Nephron (organoid): ENCODE measurements around the gene E2F4.

Experiments
- H3K27ac Mint-ChIP-seq, 3 experiments: 2 replicates each; pipeline ENCODE4 v1.8.0; 2020; ENCODE audit warnings: mixed read lengths in 3 of 3, mild to moderate bottlenecking in 2 of 3, moderate library complexity in 1 of 3
- H3K27me3 Mint-ChIP-seq: 2 replicates; pipeline ENCODE4 v1.8.0; 2021; ENCODE audit warnings: low read depth, mild to moderate bottlenecking, moderate library complexity, mixed read lengths
- H3K36me3 Mint-ChIP-seq: 2 replicates; pipeline ENCODE4 v1.8.0; 2020; ENCODE audit warnings: low read depth, mixed read lengths
- H3K4me1 Mint-ChIP-seq: 2 replicates; pipeline ENCODE4 v1.8.0; 2020; ENCODE audit warnings: mixed read lengths
- H3K4me3 Mint-ChIP-seq, 3 experiments: 2 replicates each; pipeline ENCODE4 v1.8.0; 2020; ENCODE audit warnings: mild to moderate bottlenecking in 3 of 3, mixed read lengths in 3 of 3, moderate library complexity in 2 of 3
- H3K9me3 Mint-ChIP-seq: 2 replicates; pipeline ENCODE4 v1.8.0; 2020; ENCODE audit warnings: mixed read lengths
- TF ChIP-seq, protein P1 (sequence below), 3 experiments: fragments of 200-600 bp; sonication (generic); IDR thresholded peaks; one replicate each; pipeline ENCODE4 v1.5.0; 2021; ENCODE audit warnings: antibody characterized with exemption in 3 of 3; ENCODE audit not compliant: unreplicated experiment in 3 of 3

Gene E2F4

DNA sequence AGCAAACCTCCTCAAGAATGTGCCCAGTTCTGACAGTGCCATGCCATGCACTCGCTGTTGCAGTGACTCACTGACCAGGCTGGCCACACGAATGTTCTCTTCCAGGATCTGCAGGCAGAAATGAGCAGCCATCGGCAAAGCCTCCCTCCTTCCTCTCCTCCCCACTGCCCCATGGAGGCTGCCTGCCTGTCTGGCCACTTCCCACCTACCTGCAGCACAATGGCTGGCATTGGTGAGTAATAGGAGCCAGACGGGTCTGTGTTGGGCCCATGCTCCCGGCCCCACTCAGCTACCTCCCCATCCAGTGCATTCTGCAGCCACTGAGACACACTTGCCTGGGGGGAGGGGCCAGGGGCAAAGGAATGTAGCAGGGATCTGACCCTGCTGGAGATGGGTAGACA is 5.4 kb upstream of the E2F4 start:
- TF ChIP-seq, protein P1, sequence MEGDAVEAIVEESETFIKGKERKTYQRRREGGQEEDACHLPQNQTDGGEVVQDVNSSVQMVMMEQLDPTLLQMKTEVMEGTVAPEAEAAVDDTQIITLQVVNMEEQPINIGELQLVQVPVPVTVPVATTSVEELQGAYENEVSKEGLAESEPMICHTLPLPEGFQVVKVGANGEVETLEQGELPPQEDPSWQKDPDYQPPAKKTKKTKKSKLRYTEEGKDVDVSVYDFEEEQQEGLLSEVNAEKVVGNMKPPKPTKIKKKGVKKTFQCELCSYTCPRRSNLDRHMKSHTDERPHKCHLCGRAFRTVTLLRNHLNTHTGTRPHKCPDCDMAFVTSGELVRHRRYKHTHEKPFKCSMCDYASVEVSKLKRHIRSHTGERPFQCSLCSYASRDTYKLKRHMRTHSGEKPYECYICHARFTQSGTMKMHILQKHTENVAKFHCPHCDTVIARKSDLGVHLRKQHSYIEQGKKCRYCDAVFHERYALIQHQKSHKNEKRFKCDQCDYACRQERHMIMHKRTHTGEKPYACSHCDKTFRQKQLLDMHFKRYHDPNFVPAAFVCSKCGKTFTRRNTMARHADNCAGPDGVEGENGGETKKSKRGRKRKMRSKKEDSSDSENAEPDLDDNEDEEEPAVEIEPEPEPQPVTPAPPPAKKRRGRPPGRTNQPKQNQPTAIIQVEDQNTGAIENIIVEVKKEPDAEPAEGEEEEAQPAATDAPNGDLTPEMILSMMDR (IDR thresholded peaks at IDR 0.05; ENCODE audit: unreplicated experiment in 3 of 3), result no peak
- H3K9me3 Mint-ChIP-seq, result no peaks in the 10 kb centered on the region

DNA sequence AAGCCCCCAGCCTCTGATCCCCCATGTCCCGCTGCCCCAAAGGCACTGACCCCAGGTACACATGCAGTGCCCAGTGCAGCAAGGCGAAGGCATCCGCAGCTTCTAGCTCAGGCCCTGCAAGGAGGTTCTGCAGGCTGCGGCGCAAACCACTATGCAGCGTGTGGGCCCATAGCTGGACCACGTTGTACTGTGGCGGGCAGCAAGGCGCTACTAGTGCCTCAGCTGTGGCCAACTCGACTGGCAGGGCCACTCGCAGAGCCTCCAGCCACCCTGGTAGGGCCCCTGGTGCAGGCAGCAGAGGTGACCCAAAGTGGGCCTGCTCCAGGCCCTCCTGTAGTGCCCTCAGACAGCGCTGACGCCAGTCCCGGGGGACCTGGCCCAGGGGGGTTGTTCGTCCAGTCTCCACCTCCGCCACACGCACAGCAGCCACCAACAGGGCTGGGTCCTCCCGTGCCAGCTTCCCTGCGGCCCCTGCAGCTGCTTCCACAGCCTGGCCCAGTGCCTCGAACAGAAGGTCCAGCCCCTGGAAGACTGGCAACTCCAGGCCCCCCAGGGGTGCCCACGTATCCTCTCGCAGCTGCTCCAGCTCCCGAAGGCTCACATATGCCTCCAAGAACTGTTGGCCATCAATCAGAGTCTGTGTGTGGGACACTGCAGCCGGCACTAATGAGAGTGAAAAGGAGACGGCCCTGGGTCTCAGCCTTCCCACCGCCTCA is 4.6 kb upstream of the E2F4 start:
- H3K27ac Mint-ChIP-seq, result no peak overlapping the region
- TF ChIP-seq, protein P1 (IDR thresholded peaks at IDR 0.05; ENCODE audit: unreplicated experiment in 3 of 3), result no peak
- H3K4me3 Mint-ChIP-seq, result no peak overlapping the region
- H3K36me3 Mint-ChIP-seq, result no peaks in the 10 kb centered on the region
- H3K4me1 Mint-ChIP-seq, result peaks cover 18% of the 10 kb centered on the region
- no peaks in the 10 kb centered on the region for H3K9me3 Mint-ChIP-seq
- peaks cover 10% of the 10 kb centered on the region for H3K27me3 Mint-ChIP-seq

More for the DNA sequence above, 5.4 kb upstream of the E2F4 start:
- Mint-ChIP-seq H3K27ac (no peak overlapping the region), H3K36me3 (no peaks in the 10 kb centered on the region), H3K27me3 (peaks cover 10% of the 10 kb centered on the region), H3K4me1 (peaks cover 13% of the 10 kb centered on the region), H3K4me3 (no peak overlapping the region)

DNA sequence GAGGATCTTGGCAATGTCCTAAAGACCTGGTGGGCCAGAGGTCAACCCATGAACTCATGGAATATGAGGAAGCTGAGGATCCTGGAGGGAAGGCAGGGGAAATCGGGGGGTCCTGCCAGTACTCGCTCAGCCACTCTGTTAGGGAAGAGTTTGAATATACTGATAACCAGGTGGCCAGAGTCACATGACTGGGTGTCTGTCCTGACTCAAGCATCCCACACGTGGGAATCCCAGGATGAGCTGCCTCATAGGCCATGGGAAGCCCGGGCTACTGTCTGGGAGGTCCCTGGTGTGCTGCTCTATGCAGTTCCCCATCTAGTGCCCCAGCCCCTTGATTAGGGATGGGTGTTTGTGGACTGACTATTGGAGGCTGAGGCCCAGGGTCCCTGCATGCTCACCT is 3.6 kb upstream of the E2F4 start:
- H3K27ac Mint-ChIP-seq, result no peak overlapping the region
- TF ChIP-seq, protein P1 (IDR thresholded peaks at IDR 0.05; ENCODE audit: unreplicated experiment in 3 of 3), result no peak
- H3K4me3 Mint-ChIP-seq, result peak overlapping the region in 1 of 3 experiments; percentile 57

DNA sequence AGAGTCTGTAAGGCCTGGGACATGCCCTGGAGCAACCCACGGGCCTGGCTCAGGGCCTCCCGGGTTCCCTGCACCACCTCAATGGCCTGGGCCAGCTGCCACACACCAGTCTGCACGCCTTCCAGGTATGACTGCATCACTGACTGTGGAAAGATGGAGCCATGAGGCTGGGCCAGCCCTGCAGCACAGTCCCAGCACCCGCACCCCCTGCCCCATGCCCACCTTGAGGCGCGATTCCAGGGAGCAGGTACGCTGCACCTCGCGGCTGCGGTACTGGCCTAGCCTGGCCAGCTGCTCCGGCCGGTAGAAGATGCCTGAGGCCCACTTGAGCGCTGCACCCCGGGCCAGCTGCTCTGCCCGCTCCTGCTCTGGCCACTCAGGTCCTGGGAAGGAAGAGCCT is 3.2 kb upstream of the E2F4 start:
- H3K4me1 Mint-ChIP-seq, result peaks cover 30% of the 10 kb centered on the region
- TF ChIP-seq, protein P1 (IDR thresholded peaks at IDR 0.05; ENCODE audit: unreplicated experiment in 3 of 3), result no peak
- H3K4me3 Mint-ChIP-seq, result no peak overlapping the region
- peaks cover 10% of the 10 kb centered on the region for H3K27me3 Mint-ChIP-seq
- H3K9me3 Mint-ChIP-seq, result no peaks in the 10 kb centered on the region
- peaks cover under 1% of the 10 kb centered on the region for H3K36me3 Mint-ChIP-seq
- H3K27ac Mint-ChIP-seq, result no peak overlapping the region

More for the DNA sequence above, 3.6 kb upstream of the E2F4 start:
- no peaks in the 10 kb centered on the region for H3K9me3 Mint-ChIP-seq
- H3K27me3 Mint-ChIP-seq, result peaks cover 10% of the 10 kb centered on the region
- no peaks in the 10 kb centered on the region for H3K36me3 Mint-ChIP-seq
- peaks cover 26% of the 10 kb centered on the region for H3K4me1 Mint-ChIP-seq

DNA sequence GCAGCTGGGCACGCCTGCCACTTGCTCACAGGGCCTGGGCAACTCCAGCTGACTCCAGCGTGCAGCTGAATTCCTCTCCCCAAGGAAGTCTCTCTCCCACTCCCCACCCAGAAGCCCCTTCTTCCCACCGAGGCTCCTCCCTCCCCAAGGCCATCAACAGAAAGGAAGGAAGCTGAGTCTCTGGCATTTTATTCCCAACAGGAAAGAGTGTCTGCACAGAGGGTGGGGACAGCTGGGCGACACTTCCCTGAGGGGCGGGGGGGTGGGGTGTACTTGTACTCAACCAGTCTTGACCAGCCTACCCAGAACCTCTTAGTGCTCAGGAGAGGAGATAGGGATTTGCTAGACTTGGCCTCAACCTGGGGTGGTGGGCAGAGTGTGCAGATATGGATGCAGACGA is 1.9 kb upstream of the E2F4 start, which contains the start of gene EXOC3L1:
Gene EXOC3L1 (minus strand): TSS at position 96 of the 400 bp plus-strand sequence. CDS start 460 bp downstream, outside the sequence.
- Mint-ChIP-seq H3K4me1 (peaks cover 33% of the 10 kb centered on the region), H3K27me3 (peaks cover 9% of the 10 kb centered on the region), H3K4me3 (peak within 1 kb of the TSS; percentile 86 to 93 (median 89)), H3K27ac (peak within 1 kb of the TSS in 2 of 3 experiments; percentile 6 to 23), H3K9me3 (no peaks in the 10 kb centered on the region), H3K36me3 (peaks cover 10% of the 10 kb centered on the region)
- TF ChIP-seq, protein P1 (IDR thresholded peaks at IDR 0.05; ENCODE audit: unreplicated experiment in 3 of 3), result no peak
